ENCODE data around the gene BABAM2. TPM values are rescaled to one million over a fixed set of nuclear protein-coding genes. Genes with fewer than 3 reads are reported as not detected.

Gene BABAM2
- total RNA-seq, 2 experiments from 2014 or later = 41.9 to 49.7 TPM

- peaks cover 44% of the 10 kb centered on the region for H3K4me1 Mint-ChIP-seq
- ChIA-PET CTCF (interaction anchor here (0.8 to 1.5 kb wide), 3 partner anchors 9 to 31 kb away, joined by 3 to 4 read pairs (median 3); no protein-coding TSS in a partner anchor), POLR2A (no interaction called here)
- no peak overlapping the region for H3K4me3 Mint-ChIP-seq
- no peak overlapping the region for H3K27ac Mint-ChIP-seq
- no peak for DNase-seq
- peaks cover 3% of the 10 kb centered on the region for H3K9me3 Mint-ChIP-seq
- H3K27me3 Mint-ChIP-seq = no peaks in the 10 kb centered on the region
- H3K36me3 Mint-ChIP-seq (ENCODE audit: low read depth) = peaks cover 25% of the 10 kb centered on the region
These were observed 378.7 kb downstream of the BABAM2 start for GRCh38 chr2:28269019-28269784.

GRCh38 chr2:28270456-28271152, 380.1 kb downstream of the BABAM2 start:
- CTCF ChIA-PET = interaction anchor here (0.5 to 2.3 kb wide), 6 partner anchors 14 to 121 kb away, joined by 3 to 8 read pairs (median 4); no protein-coding TSS in a partner anchor
- H3K27ac Mint-ChIP-seq = peak overlapping the region; percentile 76
- no peak for DNase-seq
- peaks cover 3% of the 10 kb centered on the region for H3K9me3 Mint-ChIP-seq
- no peak overlapping the region for H3K4me3 Mint-ChIP-seq
- H3K27me3 Mint-ChIP-seq = no peaks in the 10 kb centered on the region
- POLR2A ChIA-PET = no interaction called here
- peaks cover 19% of the 10 kb centered on the region for H3K36me3 Mint-ChIP-seq (ENCODE audit: low read depth)
- H3K4me1 Mint-ChIP-seq = peaks cover 58% of the 10 kb centered on the region

GRCh38 chr2:28271231-28271918, 380.8 kb downstream of the BABAM2 start:
- CTCF ChIA-PET = interaction anchor here (0.5 to 2.3 kb wide), 7 partner anchors 14 to 538 kb away, joined by 3 to 8 read pairs (median 3); no protein-coding TSS in a partner anchor
- peaks cover 66% of the 10 kb centered on the region for H3K4me1 Mint-ChIP-seq
- H3K4me3 Mint-ChIP-seq = peak overlapping the region; percentile 15
- peaks cover 3% of the 10 kb centered on the region for H3K9me3 Mint-ChIP-seq
- H3K27ac Mint-ChIP-seq = peak overlapping the region; percentile 76
- no peaks in the 10 kb centered on the region for H3K27me3 Mint-ChIP-seq
- POLR2A ChIA-PET = no interaction called here
- DNase-seq = no peak
- peaks cover 18% of the 10 kb centered on the region for H3K36me3 Mint-ChIP-seq (ENCODE audit: low read depth)

- no peak for DNase-seq
- Mint-ChIP-seq H3K27me3 (no peaks in the 10 kb centered on the region), H3K4me3 (peak overlapping the region; percentile 15), H3K27ac (peak overlapping the region; percentile 76), H3K9me3 (peaks cover 3% of the 10 kb centered on the region), H3K36me3 (ENCODE audit: low read depth) (peaks cover 21% of the 10 kb centered on the region), H3K4me1 (peaks cover 69% of the 10 kb centered on the region)
- CTCF ChIA-PET = interaction anchor here (1.1 to 2.3 kb wide), 5 partner anchors 13 to 539 kb away, joined by 3 to 8 read pairs (median 4); no protein-coding TSS in a partner anchor
- POLR2A ChIA-PET = no interaction called here
These were observed 381.4 kb downstream of the BABAM2 start for GRCh38 chr2:28271919-28272250.

GRCh38 chr2:28273751-28274150, 383.2 kb downstream of the BABAM2 start:
- POLR2A ChIA-PET = no interaction called here
- Mint-ChIP-seq H3K9me3 (peaks cover 3% of the 10 kb centered on the region), H3K36me3 (ENCODE audit: low read depth) (peaks cover 21% of the 10 kb centered on the region), H3K4me3 (no peak overlapping the region), H3K27me3 (no peaks in the 10 kb centered on the region), H3K27ac (no peak overlapping the region), H3K4me1 (peaks cover 61% of the 10 kb centered on the region)
- no peak for DNase-seq
- CTCF ChIA-PET = interaction anchor here (0.9 to 1.5 kb wide), 5 partner anchors 12 to 550 kb away, joined by 3 to 5 read pairs (median 4); no protein-coding TSS in a partner anchor

GRCh38 chr2:28274911-28275685, 384.6 kb downstream of the BABAM2 start:
- POLR2A ChIA-PET = no interaction called here
- CTCF ChIA-PET = interaction anchor here (0.8 to 1.3 kb wide), 6 partner anchors 13 to 572 kb away, joined by 3 to 4 read pairs (median 3); no protein-coding TSS in a partner anchor
- peaks cover 21% of the 10 kb centered on the region for H3K36me3 Mint-ChIP-seq (ENCODE audit: low read depth)
- H3K4me1 Mint-ChIP-seq = peaks cover 54% of the 10 kb centered on the region
- no peaks in the 10 kb centered on the region for H3K27me3 Mint-ChIP-seq
- no peak overlapping the region for H3K4me3 Mint-ChIP-seq
- peaks cover 3% of the 10 kb centered on the region for H3K9me3 Mint-ChIP-seq
- no peak overlapping the region for H3K27ac Mint-ChIP-seq
- DNase-seq = no peak

- Mint-ChIP-seq H3K36me3 (ENCODE audit: low read depth) (peaks cover 19% of the 10 kb centered on the region), H3K4me1 (peaks cover 46% of the 10 kb centered on the region), H3K9me3 (peaks cover 3% of the 10 kb centered on the region), H3K27me3 (no peaks in the 10 kb centered on the region), H3K4me3 (no peak overlapping the region), H3K27ac (no peak overlapping the region)
- POLR2A ChIA-PET = no interaction called here
- DNase-seq = no peak
- CTCF ChIA-PET = interaction anchor here (0.6 to 1.0 kb wide), 4 partner anchors 23 to 146 kb away, joined by 3 to 4 read pairs (median 3); no protein-coding TSS in a partner anchor
These were observed 385.6 kb downstream of the BABAM2 start for GRCh38 chr2:28276076-28276618.

- Mint-ChIP-seq H3K4me3 (no peak overlapping the region), H3K27me3 (no peaks in the 10 kb centered on the region), H3K9me3 (peaks cover 1% of the 10 kb centered on the region), H3K4me1 (peaks cover 39% of the 10 kb centered on the region), H3K36me3 (ENCODE audit: low read depth) (peaks cover 14% of the 10 kb centered on the region), H3K27ac (no peak overlapping the region)
- POLR2A ChIA-PET = no interaction called here
- CTCF ChIA-PET = no interaction called here
- DNase-seq = no peak
These were observed 386.3 kb downstream of the BABAM2 start for GRCh38 chr2:28276807-28277206.

- ChIA-PET CTCF (interaction anchor here (0.7 to 1.1 kb wide), 2 partner anchors 15 to 574 kb away, joined by 3 to 4 read pairs; no protein-coding TSS in a partner anchor), POLR2A (no interaction called here)
- Mint-ChIP-seq H3K36me3 (ENCODE audit: low read depth) (peaks cover 9% of the 10 kb centered on the region), H3K27ac (no peak overlapping the region), H3K4me3 (no peak overlapping the region), H3K4me1 (peaks cover 33% of the 10 kb centered on the region), H3K27me3 (no peaks in the 10 kb centered on the region), H3K9me3 (no peaks in the 10 kb centered on the region)
- no peak for DNase-seq
These were observed 386.9 kb downstream of the BABAM2 start for GRCh38 chr2:28277466-28277865.

- Mint-ChIP-seq H3K36me3 (ENCODE audit: low read depth) (peaks cover 4% of the 10 kb centered on the region), H3K27me3 (no peaks in the 10 kb centered on the region), H3K4me1 (peaks cover 23% of the 10 kb centered on the region), H3K4me3 (no peak overlapping the region), H3K9me3 (no peaks in the 10 kb centered on the region), H3K27ac (no peak overlapping the region)
- POLR2A ChIA-PET = no interaction called here
- no peak for DNase-seq
- CTCF ChIA-PET = interaction anchor here (0.7 kb wide), 1 partner anchor 86 kb away, joined by 5 read pairs; no protein-coding TSS in a partner anchor
These were observed 388.8 kb downstream of the BABAM2 start for GRCh38 chr2:28279371-28279770.

GRCh38 chr2:28280619-28281018, 390.1 kb downstream of the BABAM2 start:
- ChIA-PET POLR2A (no interaction called here), CTCF (no interaction called here)
- no peak overlapping the region for H3K27ac Mint-ChIP-seq
- H3K4me1 Mint-ChIP-seq = peaks cover 11% of the 10 kb centered on the region
- DNase-seq = no peak
- H3K36me3 Mint-ChIP-seq (ENCODE audit: low read depth) = peaks cover 4% of the 10 kb centered on the region
- no peak overlapping the region for H3K4me3 Mint-ChIP-seq
- no peaks in the 10 kb centered on the region for H3K9me3 Mint-ChIP-seq
- no peaks in the 10 kb centered on the region for H3K27me3 Mint-ChIP-seq

- CTCF ChIA-PET = interaction anchor here (0.7 kb wide), 1 partner anchor 9 kb away, joined by 3 read pairs; no protein-coding TSS in a partner anchor
- no peaks in the 10 kb centered on the region for H3K9me3 Mint-ChIP-seq
- H3K36me3 Mint-ChIP-seq (ENCODE audit: low read depth) = peaks cover 3% of the 10 kb centered on the region
- H3K27ac Mint-ChIP-seq = no peak overlapping the region
- H3K4me1 Mint-ChIP-seq = no peaks in the 10 kb centered on the region
- H3K27me3 Mint-ChIP-seq = no peaks in the 10 kb centered on the region
- no peak overlapping the region for H3K4me3 Mint-ChIP-seq
- no peak for DNase-seq
- POLR2A ChIA-PET = no interaction called here
These were observed 391.2 kb downstream of the BABAM2 start for GRCh38 chr2:28281739-28282138.

Measured in activated CD4-positive, alpha-beta T cell treated with anti-CD3 and anti-CD28 coated beads, Interleukin-2, amount 10 ng/mL, durations not matched to agents 7 days and 5 days (primary cell).